Measurements from ENCODE around the gene MRPS23.

Gene MRPS23

DNA sequence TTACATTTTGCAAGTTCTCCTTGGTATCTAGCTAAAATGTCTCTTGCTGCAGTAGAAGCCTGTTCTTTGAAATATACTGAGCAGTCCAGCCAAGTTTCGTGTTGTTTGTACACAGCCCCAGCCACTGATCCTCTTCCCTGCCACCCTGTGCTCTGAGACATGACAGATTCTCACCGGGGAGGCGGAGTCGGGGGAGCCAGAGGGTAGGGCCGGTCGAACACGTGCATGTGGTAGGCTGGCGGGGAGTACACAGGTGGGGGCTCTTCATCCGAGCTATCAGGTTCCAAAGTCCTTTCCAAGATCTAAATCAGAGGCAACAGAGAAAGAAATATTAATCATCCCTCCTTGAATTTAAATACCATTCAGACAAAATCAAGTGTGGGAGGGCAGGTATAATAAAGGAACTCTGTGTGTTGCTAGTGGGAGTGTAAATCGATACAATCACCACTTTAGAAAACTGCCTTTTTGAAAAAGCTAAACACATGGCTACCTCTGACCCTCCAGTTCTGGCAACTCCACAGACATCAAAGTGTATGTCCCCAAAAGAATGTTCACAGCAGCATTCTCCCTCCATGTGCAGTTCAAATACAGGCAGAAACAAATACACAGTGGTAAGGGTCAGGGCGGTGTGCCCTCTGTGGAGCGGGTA is 29.7 kb upstream of the MRPS23 start:
- peak; percentile 48 for DNase-seq (ENCODE audit: low spot score)

- no peak for DNase-seq (ENCODE audit: low spot score)
Measured at GRCh38 chr17:57877803-57878377, 28.0 kb upstream of the MRPS23 start.

DNA sequence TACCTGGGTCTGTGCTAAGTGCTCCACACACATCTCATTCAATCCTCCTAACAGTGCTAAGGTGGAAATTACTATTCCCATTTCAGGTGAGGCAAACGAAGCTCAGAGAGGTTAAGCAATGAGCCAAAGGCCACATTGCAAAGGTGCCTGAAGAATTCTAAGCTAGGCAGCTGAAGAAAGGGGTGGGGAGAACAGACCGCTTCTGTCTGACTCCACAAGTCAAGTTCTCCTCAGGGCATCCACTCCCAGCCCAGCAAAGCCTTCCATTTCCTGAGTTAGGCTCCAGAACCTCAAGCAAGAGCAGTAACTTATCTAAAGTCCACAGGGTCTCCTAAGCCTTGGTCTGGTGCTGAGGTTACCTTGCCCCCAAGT is 27.0 kb upstream of the MRPS23 start:
- DNase-seq (ENCODE audit: low spot score), result peak; percentile 13

DNA sequence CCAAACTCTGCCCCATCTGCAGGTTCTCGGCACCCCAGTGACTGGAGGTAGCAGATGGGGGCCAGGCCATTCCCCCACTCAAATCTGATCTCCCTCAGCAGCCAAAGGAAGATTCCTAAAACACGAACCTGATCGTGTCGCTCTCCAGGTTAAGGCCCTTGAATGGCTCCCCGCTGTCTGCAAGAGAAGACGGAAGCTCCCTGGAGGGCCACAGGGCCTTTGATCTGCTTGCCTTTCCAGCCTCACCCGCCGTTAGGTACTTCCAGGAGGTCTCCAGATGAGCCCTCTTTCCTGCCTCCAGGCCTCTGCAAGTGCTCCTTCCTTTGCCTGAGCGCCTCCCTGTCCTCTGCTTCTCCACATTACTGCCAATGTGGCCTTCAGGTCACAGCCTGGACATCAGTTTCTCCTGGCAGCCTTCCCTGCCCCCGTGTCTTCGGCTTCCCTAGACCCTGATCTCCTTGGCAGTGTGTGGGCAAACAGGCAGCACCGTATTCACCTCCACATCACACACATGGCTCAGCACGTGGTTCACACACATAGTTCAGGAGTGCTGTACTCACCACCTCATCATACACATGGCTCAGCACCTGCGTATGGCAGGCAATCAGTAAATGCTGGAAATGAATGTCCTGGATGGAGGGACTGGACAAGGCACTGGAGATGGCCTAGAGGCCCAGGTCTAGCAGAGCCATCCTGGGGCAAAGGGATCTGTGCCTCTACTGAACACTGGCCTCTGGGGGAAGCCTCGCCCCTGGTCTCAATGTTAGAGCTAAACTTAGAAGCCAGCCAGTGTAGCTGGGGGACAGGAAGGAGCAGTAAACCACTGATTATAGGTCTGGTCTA is 26.4 kb upstream of the MRPS23 start:
- peak; percentile 56 for DNase-seq (ENCODE audit: low spot score)

DNA sequence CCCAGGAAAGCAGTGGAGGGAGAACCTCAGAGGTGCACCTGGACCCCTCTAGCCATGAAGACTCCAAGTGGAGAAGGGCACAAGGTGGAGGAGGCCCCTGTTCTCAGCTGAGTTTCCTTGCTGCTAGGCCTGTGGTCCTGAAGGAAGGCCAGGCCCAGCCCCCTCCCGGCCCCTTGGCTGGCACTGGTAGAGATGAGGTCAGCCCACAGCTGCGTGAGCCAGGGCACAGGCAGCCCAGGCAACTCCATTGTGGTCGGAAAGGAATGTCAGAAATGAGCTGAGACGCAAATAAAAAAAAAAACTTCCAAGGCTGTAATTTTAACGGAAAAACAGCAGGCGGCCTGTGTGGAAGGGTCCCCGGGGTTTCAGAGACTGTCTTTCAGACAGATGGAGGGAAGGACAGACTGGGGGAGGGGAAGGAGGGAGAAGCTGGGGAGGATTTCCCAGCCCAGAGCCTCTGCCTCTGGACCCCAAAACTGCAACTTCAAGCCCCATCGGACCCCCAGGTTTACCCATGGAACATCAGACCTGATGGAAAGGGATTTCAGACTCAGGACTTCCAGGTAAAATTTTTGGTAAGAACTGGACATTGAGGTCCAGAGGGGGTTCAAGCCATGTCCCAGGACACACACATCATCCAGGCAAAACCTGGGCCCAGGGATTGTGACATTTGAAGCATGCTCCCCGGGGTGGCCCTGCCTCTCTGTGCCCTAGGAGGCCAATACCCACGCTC is 25.6 kb upstream of the MRPS23 start:
- peak; percentile 98 for DNase-seq (ENCODE audit: low spot score)

GRCh38 chr17:57874434-57875289 is 24.8 kb upstream of the MRPS23 start:
- DNase-seq (ENCODE audit: low spot score), result peak; percentile 85

DNA sequence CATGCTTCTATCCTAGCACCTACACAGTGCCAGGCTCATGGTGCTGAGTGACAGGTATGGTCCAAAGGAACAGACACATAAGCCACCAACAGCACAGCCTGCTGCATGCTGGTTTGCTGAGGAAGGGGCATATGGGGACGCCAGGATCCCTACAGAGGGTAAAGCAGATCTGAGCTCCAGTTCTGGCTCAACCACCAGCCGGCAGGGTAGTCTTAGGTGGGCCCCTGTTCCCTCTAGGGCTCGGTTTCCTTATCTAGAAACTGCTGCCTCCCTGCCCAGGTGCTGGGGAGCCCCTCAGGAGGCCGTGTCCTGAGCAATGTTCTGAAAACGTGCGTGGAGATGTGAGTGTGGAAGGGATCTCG is 24.2 kb upstream of the MRPS23 start:
- no peak for DNase-seq (ENCODE audit: low spot score)

DNA sequence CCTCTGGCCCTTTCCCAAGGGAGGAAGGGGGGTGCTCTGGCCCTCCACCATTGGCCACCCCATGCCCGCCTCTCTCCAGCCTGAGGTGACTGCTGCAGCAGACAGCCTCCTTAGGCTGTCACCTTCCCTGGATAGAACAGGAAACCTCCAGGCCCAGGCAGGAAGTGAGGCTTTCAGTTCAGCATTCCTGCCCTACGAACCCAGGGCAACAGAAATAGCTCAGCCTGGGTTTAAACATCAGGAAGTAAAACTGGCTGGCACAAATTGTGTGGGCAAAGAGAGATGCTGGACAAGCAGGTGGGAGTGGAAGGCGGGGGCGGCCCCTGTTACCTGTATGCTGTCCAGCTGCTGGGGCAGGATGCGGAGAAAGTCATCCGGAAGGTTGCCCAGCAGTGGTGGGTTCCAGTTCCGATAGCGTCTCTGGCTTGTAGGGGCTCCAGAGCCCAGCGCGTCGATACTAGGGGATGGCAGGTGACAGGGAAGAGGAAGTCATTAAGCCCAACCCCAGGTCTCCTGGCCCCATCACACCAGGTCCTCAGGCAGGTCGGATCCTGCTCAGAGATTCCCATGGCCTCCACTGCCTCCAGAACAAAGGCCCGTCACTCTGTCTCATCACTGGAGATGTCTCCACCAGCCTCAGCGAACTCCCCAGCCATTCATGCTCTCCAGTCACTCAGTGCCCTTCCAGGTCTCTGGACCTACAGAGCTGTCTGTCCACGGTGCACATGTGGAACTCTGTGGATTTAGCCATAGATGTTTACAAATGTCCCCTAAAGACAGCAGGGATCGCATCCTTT is 23.6 kb upstream of the MRPS23 start:
- DNase-seq (ENCODE audit: low spot score), result peak; percentile 64

DNA sequence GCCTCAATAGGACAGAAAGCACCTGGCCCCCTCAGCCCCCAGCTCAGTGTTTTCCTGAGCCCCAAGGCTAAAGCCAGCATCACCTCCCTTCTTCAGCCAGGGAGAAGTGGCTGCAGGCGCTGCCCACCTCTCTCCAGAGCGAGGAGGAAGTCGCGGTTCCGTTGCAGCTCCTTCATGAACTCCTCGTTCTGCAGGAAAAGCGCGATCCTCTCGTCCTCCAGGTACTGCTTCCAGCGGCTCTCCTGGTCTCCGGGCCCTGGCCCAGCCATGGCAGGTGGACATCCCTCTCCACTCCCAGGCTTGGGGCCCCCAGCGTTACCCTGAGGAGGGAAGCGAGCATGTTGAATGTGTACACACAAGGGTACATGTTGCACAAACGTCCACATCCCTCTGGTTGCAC is 22.7 kb upstream of the MRPS23 start:
- no peak for DNase-seq (ENCODE audit: low spot score)

GRCh38 chr17:57871863-57872262 is 22.0 kb upstream of the MRPS23 start:
- DNase-seq (ENCODE audit: low spot score), result no peak

DNA sequence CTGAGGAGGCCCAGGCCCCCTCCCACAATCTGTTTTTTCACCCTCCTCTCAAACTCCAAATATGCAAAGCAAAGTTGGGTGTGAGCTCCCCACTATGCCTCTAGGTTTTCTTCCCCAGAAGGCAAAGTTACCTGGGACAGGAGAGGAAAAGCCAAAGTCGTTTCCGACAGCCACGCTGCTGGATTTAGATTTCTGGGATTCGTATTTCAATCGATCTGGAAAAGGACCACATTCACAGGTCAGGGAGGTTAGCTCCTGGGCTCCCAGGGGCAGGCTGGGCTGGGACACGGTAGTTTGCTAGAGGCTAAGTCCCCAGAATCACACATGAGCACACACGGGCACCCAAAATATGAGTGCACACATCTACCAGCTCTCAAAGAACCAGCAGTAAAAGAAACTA is 21.3 kb upstream of the MRPS23 start:
- no peak for DNase-seq (ENCODE audit: low spot score)

DNA sequence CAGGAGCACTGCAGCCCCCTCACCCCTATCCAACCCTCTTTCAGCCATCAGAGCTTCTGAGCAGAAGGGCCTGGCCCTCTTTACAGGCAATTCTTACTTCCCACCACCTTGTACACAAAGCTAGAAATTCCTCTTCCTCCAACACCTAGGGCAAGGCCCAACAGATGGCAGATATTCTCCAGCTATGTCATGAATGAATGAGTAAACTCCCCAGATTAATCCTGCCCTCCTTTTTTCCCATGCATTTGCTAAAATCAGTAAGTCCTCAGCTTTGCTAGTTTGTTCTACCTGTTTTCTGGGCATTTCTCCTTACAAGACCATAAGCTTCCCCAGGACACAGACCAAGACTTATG is 20.4 kb upstream of the MRPS23 start:
- no peak for DNase-seq (ENCODE audit: low spot score)

DNA sequence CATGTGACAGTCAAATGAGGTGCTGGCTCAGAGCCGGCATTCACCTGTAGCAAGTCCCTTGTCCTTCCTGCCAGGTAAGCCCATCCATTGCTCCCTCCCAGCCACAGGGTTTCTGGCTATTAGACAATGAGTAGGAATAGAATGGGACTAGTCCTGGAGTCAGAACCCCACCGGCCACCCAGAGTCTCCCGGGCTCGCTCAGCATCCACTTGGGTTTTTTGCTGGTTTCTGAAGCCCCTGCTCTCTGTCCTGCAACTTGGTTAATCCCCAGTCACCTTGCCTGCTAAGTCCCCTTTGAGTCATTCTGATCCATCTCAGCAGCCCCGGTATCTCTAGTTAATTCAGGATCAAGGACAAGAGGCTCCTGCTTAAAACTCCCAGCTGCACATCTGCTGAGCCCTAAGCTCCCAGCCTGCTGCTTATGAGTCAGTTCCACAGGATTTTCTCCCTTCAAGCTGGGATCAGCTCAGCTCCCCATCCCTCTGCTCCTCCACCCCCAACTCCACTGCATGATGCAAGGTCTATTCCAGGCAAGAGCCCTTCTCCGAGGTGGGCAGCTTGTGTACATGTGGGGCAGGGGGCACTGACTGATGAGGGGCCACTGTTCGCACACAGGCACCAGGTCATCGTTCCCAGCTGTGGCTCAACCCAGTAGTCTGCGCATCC is 19.9 kb upstream of the MRPS23 start:
- peak; percentile 63 for DNase-seq (ENCODE audit: low spot score)

GRCh38 chr17:57868910-57869616 is 19.2 kb upstream of the MRPS23 start:
- no peak for DNase-seq (ENCODE audit: low spot score)

- DNase-seq (ENCODE audit: low spot score), result peak; percentile 88
Measured at GRCh38 chr17:57868007-57868909, 18.4 kb upstream of the MRPS23 start.

GRCh38 chr17:57867126-57867525 is 17.3 kb upstream of the MRPS23 start:
- DNase-seq (ENCODE audit: low spot score), result no peak

DNA sequence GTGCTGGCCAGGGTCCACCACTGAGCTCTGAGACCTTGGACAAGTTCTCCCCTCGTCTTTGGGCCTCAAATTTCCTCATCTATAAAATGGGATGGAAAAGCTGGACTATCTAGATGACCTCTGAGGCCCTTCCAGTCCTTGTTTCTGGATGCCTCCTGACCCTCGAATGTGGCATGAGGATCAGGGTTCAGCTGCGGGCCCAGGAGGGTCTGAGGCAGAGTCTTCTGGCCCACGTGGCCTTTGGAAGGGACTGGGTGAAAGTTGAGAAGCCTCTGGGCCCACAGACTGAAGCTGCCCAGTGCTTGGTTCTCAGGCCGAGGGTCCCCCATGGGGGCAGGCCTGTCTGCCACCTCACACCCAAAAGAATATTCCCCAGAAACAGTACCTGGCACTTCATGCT is 16.9 kb upstream of the MRPS23 start:
- DNase-seq (ENCODE audit: low spot score), result no peak

GRCh38 chr17:57866319-57866718 is 16.5 kb upstream of the MRPS23 start:
- DNase-seq (ENCODE audit: low spot score), result no peak

- no peak for DNase-seq (ENCODE audit: low spot score)
Measured at GRCh38 chr17:57864273-57864672, 14.4 kb upstream of the MRPS23 start.
